Esophagus muscularis mucosa (tissue), 3 donors: ENCODE data around the gene KAT2B.

Experiments
- CTCF ChIP-seq, 3 experiments: fragments of 200-600 bp in 2 of 3; fragments of 450-650 bp in 1 of 3; sonication (generic) in 2 of 3; IDR thresholded peaks; one replicate each; pipeline ENCODE4 v1.5.1; 2017 to 2019; ENCODE audit warnings: antibody characterized with exemption in 3 of 3, mild to moderate bottlenecking in 2 of 3, moderate library complexity in 1 of 3
- POLR2A ChIP-seq: fragments of 450-650 bp; IDR thresholded peaks from one replicate; pipeline ENCODE4 v1.6.1; 2017; ENCODE audit warnings: antibody characterized with exemption, moderate library complexity, mild to moderate bottlenecking, low read depth

GRCh38 chr3:20107722-20108121, 67.5 kb downstream of the KAT2B start:
- TF ChIP-seq POLR2A, result no peak
- no peak for TF ChIP-seq CTCF (IDR thresholded peaks at IDR 0.05)
